NT2/D1 (cell line): ENCODE data around the gene AK9.

ENCODE experiments used
- SUZ12 ChIP-seq: IDR thresholded peaks from 2 replicates; pipeline ENCODE4 v1.6.1; 2011; ENCODE audit not compliant: insufficient read length, insufficient read depth; ENCODE audit errors: extremely low read depth
- YY1 ChIP-seq: IDR thresholded peaks from 2 replicates; pipeline ENCODE4 v1.6.1; 2011; ENCODE audit not compliant: insufficient read length, insufficient read depth
- ZNF274 ChIP-seq: IDR thresholded peaks from 2 replicates; pipeline ENCODE4 v1.6.1; 2011; ENCODE audit warnings: mild to moderate bottlenecking, low read depth, low read length

DNA sequence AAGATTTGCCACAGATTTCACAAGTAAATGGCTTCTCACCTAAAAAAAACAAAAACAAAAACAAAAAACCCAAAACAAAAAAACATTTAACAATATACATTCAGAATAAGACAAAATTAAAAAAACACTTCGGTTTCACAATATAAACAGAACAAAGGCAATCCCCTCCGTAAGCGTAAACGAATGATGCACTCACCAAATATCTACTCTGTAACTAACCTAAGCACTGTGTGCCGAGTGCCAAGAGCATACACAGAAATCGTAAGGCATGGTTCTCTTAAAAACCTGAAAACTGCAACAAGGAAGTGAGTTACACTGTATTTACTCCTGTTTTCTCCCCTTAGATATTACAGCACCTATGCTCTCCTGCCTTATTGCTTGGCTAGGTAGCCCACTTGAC lies 223.3 kb downstream of the AK9 start:
- no peak for TF ChIP-seq ZNF274
- TF ChIP-seq YY1 = no peak
- TF ChIP-seq SUZ12 = no peak
